T-helper 17 cell (primary cell): Measurements from ENCODE around the gene SEMA4D. TPM values are rescaled to one million over a fixed set of nuclear protein-coding genes. Genes with fewer than 3 reads are reported as not detected.
A peak's percentile ranks its signal among the peaks of the same experiment; 100 is the strongest.

ENCODE experiments used
- ATAC-seq: fragments of 150-1000 bp; cut with Tn5 transposase; 2 replicates; pipeline ENCODE4 v1.10.0; 2021; ENCODE audit warnings: mild to moderate bottlenecking, moderate library complexity
- DNase-seq, 3 donors: peaks; one replicate each; pipeline versions ENCODE4 v3.0.0 to v3.0.0-alpha.2; 2020 to 2021
- H3K9me3 ChIP-seq: one replicate; pipeline ENCODE4 v1.7.0; 2013; ENCODE audit warnings: low read length, mild to moderate bottlenecking; ENCODE audit not compliant: control insufficient read depth, poor library complexity, severe bottlenecking
- H3K27ac Mint-ChIP-seq: one replicate; pipeline ENCODE4 v1.8.0; 2022; ENCODE audit warnings: mild to moderate bottlenecking, moderate library complexity, mixed read lengths
- H3K27me3 Mint-ChIP-seq: one replicate; pipeline ENCODE4 v1.8.0; 2022; ENCODE audit warnings: mixed read lengths
- H3K36me3 Mint-ChIP-seq: one replicate; pipeline ENCODE4 v1.8.0; 2022; ENCODE audit warnings: low read depth, mixed read lengths
- H3K4me1 Mint-ChIP-seq: one replicate; pipeline ENCODE4 v1.8.0; 2022; ENCODE audit warnings: mild to moderate bottlenecking, mixed read lengths
- H3K4me3 Mint-ChIP-seq: one replicate; pipeline ENCODE4 v1.8.0; 2022; ENCODE audit warnings: mild to moderate bottlenecking, moderate library complexity, mixed read lengths
- total RNA-seq, 4 donors: library from RNA in 2 of 4; stranded (reverse) in 2 of 4; gene quantifications; one replicate each; pipeline ENCODE4 v1.2.3 and lab custom pipeline; 2022 to 2026

Gene SEMA4D
- total RNA-seq, 2 donors from 2014 or later: 250 to 312 TPM

DNA sequence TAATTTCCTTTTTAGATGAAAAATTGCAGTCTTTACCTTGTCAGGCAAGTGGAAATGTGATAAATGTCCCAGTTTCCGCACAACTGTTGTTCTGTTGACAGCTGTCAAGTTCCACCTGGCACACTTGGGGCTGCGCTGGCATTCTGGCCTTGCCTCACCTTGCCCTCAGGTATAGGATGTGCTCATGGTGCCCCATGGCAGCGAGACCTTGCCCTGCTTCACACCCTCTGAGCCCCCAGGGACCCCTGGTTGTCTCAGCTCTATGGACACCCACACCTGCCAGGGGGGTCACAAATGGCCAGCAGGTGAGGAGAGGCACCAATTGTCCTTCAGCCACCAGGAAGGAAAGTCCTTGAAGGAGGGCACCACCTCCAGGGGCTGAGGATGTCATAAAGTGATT, 37.5 kb upstream of the SEMA4D start:
- Mint-ChIP-seq H3K4me3 (peak overlapping the region; percentile 84), H3K4me1 (peaks cover 72% of the 10 kb centered on the region), H3K36me3 (no peaks in the 10 kb centered on the region), H3K27ac (peak overlapping the region; percentile 77), H3K27me3 (no peaks in the 10 kb centered on the region)
- DNase-seq (no peak), ATAC-seq (no peak)
- no peaks in the 10 kb centered on the region for H3K9me3 ChIP-seq

DNA sequence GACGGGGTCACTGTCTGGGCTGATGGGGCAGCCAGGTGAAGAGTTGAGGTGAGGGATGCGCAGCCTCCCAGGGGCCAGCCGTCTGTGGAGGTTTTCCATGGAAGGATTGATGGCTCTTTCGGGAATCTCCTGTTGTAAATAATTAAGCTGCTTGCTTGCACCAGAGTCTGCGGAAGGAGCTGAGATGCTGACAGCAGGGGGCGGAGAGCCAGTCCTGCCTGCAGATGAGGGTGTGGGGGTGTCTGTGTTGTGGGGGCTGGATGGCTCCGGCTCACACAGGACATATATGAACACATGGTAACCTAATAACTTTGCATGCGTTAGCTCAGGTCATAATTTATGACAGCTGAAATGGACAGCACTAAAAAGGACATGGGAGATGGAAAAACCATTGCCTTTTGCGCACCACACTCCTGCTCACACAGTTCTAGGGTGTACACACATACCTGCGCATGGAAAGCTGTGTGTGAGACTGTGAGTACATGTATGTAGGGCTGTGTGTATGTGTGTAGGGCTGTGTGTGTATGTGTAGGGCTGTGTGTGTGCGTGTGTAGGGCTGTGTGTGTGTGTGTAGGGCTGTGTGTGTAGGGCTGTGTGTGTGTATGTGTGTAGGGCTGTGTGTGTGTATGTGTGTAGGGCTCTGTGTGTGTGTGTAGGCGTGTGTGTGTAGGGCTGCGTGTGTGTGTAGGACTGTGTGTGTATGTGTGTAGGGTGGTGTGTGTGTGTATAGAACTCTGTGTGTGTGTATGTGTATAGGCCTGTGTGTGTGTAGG, 36.8 kb upstream of the SEMA4D start:
- DNase-seq: no peak
- Mint-ChIP-seq H3K36me3 (no peaks in the 10 kb centered on the region), H3K27me3 (no peaks in the 10 kb centered on the region), H3K4me3 (peak overlapping the region; percentile 56), H3K4me1 (peaks cover 78% of the 10 kb centered on the region), H3K27ac (peak overlapping the region; percentile 77)
- no peaks in the 10 kb centered on the region for H3K9me3 ChIP-seq
- ATAC-seq: no peak

DNA sequence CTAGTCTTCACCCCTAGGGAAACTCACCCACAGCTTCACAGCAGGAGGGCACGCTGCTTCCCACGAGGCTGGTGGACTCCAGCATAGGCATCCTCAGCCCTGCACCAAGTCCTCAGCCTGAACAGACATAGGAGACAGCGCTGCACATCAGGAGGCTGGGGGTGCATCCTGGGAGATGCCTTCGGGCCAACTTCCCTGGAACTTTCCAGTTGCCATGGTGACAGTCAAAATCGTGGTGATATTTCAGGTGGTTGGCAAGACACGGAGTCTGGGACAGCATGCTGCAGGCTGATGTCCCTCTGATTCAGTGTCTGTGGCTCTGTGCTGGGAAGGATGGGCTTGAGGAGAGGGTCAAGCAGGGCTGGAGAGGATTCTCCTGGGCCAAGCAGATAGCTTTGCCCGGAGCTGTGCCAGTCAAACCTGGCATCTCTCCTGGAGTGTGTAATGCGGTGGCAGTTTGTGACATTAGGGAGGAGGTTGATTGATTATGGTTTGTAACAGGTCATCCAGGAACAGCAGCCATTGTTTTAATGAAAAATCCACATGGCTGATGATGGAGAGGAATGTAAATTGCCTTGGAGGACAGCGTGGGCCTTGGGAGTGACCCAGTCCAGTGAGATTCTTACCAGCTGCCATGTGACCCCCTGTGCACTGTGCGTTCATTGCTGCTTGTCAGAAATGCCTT, 35.6 kb upstream of the SEMA4D start:
- peaks cover 77% of the 10 kb centered on the region for H3K4me1 Mint-ChIP-seq
- DNase-seq (no peak), ATAC-seq (no peak)
- H3K36me3 Mint-ChIP-seq: no peaks in the 10 kb centered on the region
- no peak overlapping the region for H3K4me3 Mint-ChIP-seq
- H3K9me3 ChIP-seq: no peaks in the 10 kb centered on the region
- H3K27me3 Mint-ChIP-seq: no peaks in the 10 kb centered on the region
- H3K27ac Mint-ChIP-seq: peak overlapping the region; percentile 86

DNA sequence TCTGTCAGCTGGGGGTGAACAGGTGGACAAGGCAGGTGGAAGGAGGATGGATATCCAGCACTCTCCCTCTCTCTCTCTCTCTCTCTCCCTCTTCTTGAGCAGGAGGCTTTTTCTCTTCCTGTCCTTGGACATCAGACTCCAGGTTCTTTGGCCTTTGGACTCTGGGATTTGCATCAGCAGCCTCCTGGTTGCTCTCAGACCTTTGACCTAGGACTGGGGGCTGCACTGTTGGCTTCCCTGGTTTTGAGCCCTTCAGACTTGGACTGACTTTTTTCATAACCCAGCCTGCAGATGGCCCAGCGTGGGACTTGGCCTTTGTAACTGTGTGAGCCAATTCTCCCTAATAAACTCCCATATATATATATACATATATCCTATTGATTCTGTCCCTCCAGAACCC, 35.0 kb upstream of the SEMA4D start:
- Mint-ChIP-seq H3K27me3 (no peaks in the 10 kb centered on the region), H3K36me3 (no peaks in the 10 kb centered on the region), H3K4me1 (peaks cover 78% of the 10 kb centered on the region), H3K4me3 (no peak overlapping the region), H3K27ac (peak overlapping the region; percentile 86)
- no peak for DNase-seq
- H3K9me3 ChIP-seq: no peaks in the 10 kb centered on the region
- ATAC-seq: no peak

- DNase-seq: no peak
- ATAC-seq: no peak
- H3K36me3 Mint-ChIP-seq: no peaks in the 10 kb centered on the region
- no peak overlapping the region for H3K4me3 Mint-ChIP-seq
- no peaks in the 10 kb centered on the region for H3K27me3 Mint-ChIP-seq
- peaks cover 79% of the 10 kb centered on the region for H3K4me1 Mint-ChIP-seq
- peak overlapping the region; percentile 86 for H3K27ac Mint-ChIP-seq
- no peaks in the 10 kb centered on the region for H3K9me3 ChIP-seq
Observed at GRCh38 chr9:89532478-89532877, 34.6 kb upstream of the SEMA4D start.

GRCh38 chr9:89531766-89532165, 33.9 kb upstream of the SEMA4D start:
- no peaks in the 10 kb centered on the region for H3K9me3 ChIP-seq
- no peak for DNase-seq
- no peak overlapping the region for H3K27ac Mint-ChIP-seq
- no peak overlapping the region for H3K4me3 Mint-ChIP-seq
- no peaks in the 10 kb centered on the region for H3K36me3 Mint-ChIP-seq
- peaks cover 74% of the 10 kb centered on the region for H3K4me1 Mint-ChIP-seq
- no peak for ATAC-seq
- H3K27me3 Mint-ChIP-seq: no peaks in the 10 kb centered on the region

GRCh38 chr9:89530726-89531125, 32.8 kb upstream of the SEMA4D start:
- H3K4me3 Mint-ChIP-seq: no peak overlapping the region
- ATAC-seq (no peak), DNase-seq (no peak)
- no peaks in the 10 kb centered on the region for H3K9me3 ChIP-seq
- peaks cover 69% of the 10 kb centered on the region for H3K4me1 Mint-ChIP-seq
- peak overlapping the region; percentile 83 for H3K27ac Mint-ChIP-seq
- no peaks in the 10 kb centered on the region for H3K36me3 Mint-ChIP-seq
- H3K27me3 Mint-ChIP-seq: no peaks in the 10 kb centered on the region

DNA sequence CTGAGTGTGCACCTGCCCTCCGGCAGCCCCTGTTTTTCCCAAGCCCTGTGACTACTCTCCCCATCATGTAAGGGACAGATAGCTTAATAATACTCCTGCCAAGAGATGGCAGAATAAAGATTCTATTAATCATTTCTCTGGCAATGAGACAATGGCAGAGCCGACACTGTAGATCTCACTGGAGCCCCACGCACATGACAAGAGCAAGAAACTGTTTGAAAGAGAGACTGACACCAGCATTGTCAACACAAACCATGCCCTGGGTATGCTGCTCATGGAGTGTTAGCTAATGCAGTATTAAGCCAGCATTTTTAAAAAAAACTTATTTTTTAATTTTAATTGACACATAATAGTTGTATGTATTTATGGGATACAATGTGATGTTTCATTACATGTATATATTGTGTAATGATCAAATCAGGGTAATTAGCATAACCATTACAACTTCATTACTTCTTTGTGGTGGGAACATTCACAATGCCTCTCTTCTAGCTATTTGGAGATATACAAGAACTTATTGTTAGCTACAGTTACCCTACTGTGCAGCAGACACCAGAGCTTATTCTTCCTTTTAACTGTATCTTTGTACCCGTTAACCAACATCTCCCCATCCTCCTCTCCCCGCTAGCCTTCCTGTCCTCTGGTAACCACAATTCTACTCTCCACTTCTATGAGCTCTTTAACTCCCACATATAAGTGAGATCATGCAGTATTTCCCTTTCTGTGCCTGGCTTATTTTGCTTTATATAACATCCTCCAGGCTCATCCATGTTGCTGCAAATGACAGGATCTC, 31.5 kb upstream of the SEMA4D start:
- Mint-ChIP-seq H3K36me3 (no peaks in the 10 kb centered on the region), H3K4me3 (peak overlapping the region; percentile 71), H3K27me3 (no peaks in the 10 kb centered on the region), H3K4me1 (peaks cover 69% of the 10 kb centered on the region), H3K27ac (peak overlapping the region; percentile 83)
- no peaks in the 10 kb centered on the region for H3K9me3 ChIP-seq
- ATAC-seq (peak; percentile 79), DNase-seq (no peak)

GRCh38 chr9:89528540-89528939, 30.6 kb upstream of the SEMA4D start:
- DNase-seq: no peak
- Mint-ChIP-seq H3K36me3 (no peaks in the 10 kb centered on the region), H3K4me1 (peaks cover 70% of the 10 kb centered on the region), H3K27me3 (no peaks in the 10 kb centered on the region), H3K27ac (peak overlapping the region; percentile 83), H3K4me3 (peak overlapping the region; percentile 58)
- H3K9me3 ChIP-seq: no peaks in the 10 kb centered on the region
- ATAC-seq: no peak

DNA sequence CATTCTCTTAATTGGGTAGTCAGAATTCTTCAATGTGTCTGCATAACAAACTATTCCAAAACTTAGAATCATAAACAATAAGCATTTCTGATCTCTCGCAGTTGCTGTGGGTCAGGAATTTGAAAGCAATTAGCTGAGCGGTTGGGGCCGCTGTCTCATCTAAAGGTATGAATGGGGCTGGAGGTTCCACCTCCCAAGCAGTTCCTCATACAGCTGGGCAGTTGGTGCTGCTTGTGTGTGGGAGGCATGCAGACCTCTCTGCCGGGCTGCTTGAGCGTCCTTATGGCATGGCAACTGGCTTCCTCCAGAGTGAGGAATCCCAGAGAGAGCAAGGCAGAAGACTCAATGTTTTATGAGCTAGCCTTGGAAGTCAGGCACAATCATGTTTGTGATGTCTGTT, 30.2 kb upstream of the SEMA4D start:
- no peaks in the 10 kb centered on the region for H3K9me3 ChIP-seq
- no peak for ATAC-seq
- Mint-ChIP-seq H3K4me1 (peaks cover 70% of the 10 kb centered on the region), H3K4me3 (peak overlapping the region; percentile 58), H3K27ac (peak overlapping the region; percentile 83), H3K27me3 (no peaks in the 10 kb centered on the region), H3K36me3 (no peaks in the 10 kb centered on the region)
- no peak for DNase-seq

- DNase-seq: no peak
- no peak overlapping the region for H3K4me3 Mint-ChIP-seq
- no peak for ATAC-seq
Observed at GRCh38 chr9:89527084-89527483, 29.2 kb upstream of the SEMA4D start.

DNA sequence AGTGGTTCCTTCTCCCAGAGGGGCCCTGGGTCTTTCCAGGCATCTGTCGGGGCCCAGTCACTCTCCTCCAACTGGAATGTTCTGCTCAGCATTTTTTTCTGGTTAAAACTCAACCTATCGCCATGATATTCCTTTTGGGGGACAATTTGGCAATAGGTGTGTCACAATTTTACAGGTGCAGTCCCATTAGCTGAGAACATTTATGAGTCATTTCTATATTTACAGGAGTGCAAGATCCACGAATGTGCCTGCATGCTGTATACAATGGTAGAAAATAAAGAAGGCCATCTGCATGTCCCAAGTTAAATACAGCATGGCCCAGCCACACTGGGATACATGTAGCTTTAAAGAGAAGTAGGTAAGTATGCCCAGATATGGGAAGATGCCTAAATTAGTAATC, 28.8 kb upstream of the SEMA4D start:
- H3K27ac Mint-ChIP-seq: peak overlapping the region; percentile 95
- no peak for DNase-seq
- H3K9me3 ChIP-seq: no peaks in the 10 kb centered on the region
- ATAC-seq: no peak
- peaks cover 67% of the 10 kb centered on the region for H3K4me1 Mint-ChIP-seq
- H3K27me3 Mint-ChIP-seq: no peaks in the 10 kb centered on the region
- no peak overlapping the region for H3K4me3 Mint-ChIP-seq
- H3K36me3 Mint-ChIP-seq: no peaks in the 10 kb centered on the region

More at GRCh38 chr9:89527084-89527483, 29.2 kb upstream of the SEMA4D start:
- Mint-ChIP-seq H3K36me3 (no peaks in the 10 kb centered on the region), H3K27ac (peak overlapping the region; percentile 95), H3K4me1 (peaks cover 67% of the 10 kb centered on the region), H3K27me3 (no peaks in the 10 kb centered on the region)
- no peaks in the 10 kb centered on the region for H3K9me3 ChIP-seq
